Inflammatory macrophage treated with lipopolysaccharide for 1 hour (primary cell): ENCODE measurements around the gene NPW.

Source experiments
- DNase-seq, 2 donors: peaks; one replicate each; pipeline ENCODE4 v3.0.0-alpha.2; 2020 to 2022

NPW gene

DNA sequence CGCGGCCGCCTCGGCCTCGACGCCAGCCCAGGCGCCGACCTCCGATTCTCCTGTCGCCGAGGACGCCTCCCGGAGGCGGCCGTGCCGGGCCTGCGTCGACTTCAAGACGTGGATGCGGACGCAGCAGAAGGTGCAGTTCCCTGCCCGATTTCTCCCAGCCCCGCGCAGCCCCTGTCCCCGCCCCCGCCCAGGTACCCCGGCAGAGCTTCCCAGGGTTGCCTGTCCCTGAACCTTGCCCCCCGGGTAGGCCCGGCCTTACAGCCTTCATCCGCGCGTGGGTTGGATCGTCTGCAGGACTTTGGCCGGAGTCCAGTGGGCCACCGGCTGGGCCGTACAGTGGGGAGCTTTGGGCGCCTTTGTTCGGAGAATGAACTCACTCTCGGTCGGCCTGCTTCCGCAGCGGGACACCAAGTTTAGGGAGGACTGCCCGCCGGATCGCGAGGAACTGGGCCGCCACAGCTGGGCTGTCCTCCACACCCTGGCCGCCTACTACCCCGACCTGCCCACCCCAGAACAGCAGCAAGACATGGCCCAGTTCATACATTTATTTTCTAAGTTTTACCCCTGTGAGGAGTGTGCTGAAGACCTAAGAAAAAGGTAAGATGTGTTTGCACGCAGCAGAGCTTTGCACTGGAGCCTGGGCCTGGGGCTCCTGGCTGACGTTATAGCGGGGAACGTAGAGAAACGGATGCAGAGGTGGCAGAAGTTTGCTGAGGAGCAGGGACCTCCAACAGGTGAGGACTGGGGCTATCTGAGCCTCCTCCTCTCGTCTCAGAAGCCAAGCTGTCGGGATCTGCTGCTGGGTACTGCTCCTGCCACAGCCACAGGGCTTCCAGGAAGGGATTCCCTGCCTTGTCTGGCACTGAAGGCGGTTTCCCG is 35.0 kb upstream of the NPW start:
- DNase-seq: no peak

DNA sequence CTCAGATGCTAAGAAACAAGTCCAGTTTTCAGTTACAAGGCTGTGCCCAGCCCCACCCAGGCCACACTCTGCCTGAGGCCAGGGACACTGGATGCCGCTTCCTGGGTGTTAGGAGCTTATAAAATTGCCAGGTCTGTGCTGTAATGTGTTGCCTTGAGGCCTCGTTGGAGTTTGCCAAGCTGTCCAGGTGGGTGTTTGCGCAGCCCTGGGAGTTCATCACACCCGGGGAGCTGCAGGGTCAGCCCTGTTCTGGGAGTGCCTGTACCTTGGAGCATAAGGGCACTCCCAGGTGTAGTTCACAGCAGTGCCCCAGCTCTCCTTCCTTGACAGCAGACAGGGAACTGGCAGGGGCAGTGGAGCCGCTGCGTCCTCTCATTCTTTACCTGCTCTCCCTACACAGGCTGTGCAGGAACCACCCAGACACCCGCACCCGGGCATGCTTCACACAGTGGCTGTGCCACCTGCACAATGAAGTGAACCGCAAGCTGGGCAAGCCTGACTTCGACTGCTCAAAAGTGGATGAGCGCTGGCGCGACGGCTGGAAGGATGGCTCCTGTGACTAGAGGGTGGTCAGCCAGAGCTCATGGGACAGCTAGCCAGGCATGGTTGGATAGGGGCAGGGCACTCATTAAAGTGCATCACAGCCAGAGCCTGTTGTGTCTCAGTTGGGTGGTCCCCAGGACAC is 34.0 kb upstream of the NPW start:
- DNase-seq: no peak

DNA sequence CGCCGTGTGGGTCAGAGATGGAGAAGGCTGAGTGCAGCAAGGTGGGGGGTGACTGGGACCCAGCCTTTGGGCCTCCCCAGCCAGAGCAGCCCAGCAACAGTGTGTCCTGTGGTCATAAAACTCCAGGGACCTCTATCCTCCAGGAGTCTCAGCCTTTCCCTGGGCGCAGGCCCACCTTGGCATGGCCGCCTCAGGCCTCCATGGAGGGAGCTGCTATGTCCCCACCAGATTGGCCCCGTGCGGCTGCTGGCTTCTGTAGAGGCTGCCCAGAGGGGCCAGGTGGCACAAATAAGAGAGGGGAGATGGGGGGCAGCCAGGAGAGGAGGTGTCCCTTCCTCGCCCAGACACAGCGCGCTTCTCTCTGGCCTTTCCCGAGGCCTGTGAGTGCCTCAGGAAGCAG is 32.4 kb upstream of the NPW start:
- DNase-seq: no peak

DNA sequence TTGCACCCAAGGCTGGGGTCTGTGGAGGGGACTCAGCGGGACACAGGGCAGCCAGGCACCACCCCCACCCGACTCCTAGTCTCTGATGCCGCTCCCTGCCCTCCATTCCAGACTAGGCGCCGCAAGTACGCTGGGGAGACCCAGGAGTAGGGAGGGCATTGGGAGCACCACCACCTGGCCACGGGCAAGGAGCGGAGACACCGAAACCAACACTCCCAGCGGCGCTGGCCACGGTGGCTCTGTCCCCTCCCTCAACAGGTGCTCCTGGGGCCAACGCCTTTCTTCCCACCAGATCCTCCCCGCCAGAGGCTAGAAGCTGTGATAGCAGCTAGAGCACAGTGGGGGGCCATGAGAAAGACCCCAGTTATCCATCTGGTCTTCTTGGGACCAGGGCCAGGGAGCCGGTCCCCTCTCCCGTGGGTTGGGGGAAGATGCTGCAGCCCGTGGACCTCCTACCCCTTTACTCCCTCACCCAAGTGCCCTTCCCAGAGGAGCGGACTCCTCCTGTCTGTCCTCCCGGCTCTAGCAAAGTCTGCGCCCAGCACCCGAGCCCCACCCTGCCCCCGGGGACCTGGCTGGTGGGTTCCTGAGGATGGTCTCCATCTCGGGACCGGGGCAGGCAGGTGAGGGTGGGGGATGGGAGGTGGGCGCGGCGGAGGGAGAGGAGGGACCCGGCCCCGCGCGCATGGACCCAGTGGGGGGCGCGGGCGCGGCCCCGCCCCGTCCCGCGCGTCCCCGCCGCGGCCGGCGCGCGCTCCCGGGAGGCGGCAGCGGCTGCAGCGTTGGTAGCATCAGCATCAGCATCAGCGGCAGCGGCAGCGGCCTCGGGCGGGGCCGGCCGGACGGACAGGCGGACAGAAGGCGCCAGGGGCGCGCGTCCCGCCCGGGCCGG is 30.1 kb upstream of the NPW start, which contains the start of gene SYNGR3:
TSS of gene SYNGR3 (plus strand) at position 762 of the 892 bp plus-strand sequence. CDS start 133 bp downstream, outside the sequence.
- no peak for DNase-seq

DNA sequence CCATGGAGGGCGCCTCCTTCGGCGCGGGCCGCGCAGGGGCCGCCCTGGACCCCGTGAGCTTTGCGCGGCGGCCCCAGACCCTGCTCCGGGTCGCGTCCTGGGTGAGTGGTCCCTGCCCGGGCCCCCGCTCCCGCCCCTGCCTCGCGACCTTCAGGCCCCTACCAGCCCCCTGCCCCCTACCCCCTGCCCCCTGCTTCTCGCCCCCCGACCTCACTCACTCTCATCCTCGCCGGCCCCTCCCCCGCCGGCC is 29.6 kb upstream of the NPW start:
- DNase-seq: no peak

DNA sequence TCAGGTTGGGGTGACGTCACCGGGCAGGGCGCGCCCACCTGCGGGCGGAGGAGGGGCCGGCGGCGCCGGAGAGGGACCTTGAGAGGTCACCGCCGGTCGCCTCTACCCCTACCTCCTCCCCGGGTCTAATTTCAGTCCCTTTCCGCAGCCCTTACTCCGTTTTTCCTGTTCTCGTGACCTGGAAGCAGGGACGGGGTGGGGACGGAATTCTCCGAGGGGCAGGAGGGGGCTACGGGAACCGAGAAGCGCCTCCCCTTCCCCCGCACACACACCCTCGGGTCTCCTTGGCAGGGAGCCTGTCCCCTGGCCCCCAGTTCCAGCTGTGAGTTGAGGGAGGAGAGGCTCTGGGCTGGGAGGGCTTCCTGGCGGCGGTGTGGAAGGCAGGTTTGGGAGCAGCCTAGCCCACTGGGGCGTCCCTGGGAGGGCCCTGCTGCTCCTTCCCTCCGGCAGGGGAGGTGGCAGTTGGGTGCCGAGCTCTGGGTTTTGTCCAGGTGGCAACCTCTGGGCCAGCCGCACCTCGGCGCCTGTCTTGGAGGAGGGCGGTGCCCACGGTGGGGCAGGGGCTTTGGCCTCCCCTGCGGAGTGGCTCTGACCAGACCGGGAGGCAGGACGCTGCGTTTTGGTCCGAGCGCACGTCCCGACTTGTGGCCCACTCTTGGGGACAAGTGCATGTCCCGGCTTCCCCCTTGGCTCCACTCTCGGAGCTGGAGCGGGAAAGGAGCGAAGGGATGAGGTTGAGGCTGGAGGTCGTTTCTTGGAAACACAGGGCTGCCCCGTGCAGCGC is 29.0 kb upstream of the NPW start:
- DNase-seq: no peak

DNA sequence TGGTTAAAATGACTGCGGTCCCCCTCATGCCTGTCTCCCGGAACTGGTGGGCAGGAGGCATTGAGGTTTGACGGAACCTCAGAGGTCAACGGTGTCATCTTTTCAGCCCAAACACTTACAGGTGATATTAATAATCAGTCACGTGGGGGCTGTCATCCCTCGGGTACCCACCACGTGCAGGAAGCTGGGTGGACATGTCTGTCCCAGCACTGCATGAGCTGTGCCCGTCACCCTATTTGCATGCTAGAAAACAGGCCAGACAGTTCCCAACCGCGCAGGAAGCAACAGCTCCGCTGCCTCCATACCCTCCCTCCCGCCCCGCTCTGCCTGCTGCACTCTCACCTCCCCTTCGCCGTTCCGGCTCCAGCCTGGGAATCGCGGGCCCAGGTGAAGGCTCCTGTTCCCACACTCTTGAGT is 28.4 kb upstream of the NPW start:
- DNase-seq: peak in 1 of 2 donors; percentile 14

DNA sequence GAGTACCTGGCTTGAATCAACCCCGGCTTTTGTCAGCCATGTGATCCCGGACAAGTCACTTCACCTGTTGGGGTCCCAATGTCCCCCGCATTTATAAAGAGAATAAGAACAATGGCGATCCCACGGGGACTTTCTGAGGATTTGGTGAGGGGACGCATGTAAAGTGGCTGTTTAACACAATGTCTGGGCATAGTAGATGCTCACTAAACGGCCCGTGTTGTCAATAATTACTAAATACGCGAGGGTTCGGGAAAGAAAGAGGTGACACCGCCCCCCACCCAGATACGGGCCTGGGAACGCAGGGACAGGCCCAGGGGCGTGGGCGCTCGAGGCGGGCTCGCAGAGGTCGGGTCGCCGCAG is 28.0 kb upstream of the NPW start:
- no peak for DNase-seq

DNA sequence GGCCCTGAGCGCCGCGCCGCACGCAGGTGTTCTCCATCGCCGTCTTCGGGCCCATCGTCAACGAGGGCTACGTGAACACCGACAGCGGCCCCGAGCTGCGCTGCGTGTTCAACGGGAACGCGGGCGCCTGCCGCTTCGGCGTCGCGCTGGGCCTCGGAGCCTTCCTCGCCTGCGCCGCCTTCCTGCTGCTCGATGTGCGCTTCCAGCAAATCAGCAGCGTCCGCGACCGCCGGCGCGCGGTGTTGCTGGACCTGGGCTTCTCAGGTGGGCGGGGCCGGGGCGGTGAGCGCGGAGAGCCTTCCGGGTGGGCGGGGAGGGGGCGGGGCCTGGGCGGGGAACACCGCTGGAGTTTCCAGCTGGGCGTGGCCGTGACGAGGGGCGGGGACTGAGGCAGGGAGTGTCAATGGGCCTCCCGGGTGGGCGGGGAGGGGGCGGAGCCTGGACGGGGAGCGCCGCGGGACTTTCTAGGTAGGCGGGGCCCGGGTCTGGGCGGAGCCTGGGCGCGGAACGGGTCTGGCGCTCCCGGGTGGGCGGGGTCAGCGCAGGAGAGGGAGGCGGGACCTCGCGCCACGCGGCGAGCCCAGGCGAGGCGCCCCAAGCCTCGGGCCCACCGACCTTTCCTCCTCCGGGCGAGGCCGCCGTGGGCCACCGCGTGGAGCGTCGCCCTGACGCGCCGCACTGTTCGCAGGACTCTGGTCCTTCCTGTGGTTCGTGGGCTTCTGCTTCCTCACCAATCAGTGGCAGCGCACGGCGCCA is 27.5 kb upstream of the NPW start:
- peak; percentile 93 to 99 for DNase-seq

DNA sequence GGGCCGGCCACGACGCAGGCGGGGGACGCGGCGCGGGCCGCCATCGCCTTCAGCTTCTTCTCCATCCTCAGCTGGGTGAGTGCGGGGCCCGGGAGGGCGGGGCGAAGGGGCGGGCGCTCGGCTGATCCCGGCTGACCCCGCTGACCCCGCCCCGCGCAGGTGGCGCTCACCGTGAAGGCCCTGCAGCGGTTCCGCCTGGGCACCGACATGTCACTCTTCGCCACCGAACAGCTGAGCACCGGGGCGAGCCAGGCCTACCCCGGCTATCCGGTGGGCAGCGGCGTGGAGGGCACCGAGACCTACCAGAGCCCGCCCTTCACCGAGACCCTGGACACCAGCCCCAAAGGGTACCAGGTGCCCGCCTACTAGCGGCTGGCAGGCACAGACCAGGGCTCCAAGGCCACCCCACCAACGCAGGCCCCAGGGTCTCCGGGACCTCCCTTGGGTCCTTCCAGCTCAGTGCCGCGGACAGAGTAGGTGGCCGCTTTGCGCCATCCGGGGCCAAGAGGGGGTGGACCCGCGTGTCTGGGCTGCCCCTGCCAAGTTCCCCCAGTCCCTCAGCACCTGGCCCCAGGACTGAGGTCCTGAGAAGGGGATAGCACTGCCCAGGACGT is 26.8 kb upstream of the NPW start:
- DNase-seq: no peak

DNA sequence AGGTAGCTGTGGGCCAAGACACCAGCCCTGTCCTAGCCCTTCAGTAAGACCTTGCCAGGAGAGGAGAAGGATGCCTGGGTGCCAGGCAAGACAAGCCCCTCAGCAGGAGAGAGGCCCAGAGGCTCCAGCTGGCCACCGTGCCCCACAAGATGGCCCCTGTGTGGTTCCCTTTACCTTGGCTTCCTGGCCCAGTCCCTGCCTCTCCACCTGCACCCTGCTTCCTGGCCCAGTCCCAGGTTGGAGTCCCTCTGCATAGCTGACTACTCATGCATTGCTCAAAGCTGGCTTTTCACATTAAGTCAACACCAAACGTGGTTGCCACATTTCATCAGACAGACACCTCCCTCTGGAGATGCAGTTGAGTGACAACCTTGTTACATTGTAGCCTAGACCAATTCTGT is 25.9 kb upstream of the NPW start:
- peak; percentile 54 to 65 for DNase-seq

DNA sequence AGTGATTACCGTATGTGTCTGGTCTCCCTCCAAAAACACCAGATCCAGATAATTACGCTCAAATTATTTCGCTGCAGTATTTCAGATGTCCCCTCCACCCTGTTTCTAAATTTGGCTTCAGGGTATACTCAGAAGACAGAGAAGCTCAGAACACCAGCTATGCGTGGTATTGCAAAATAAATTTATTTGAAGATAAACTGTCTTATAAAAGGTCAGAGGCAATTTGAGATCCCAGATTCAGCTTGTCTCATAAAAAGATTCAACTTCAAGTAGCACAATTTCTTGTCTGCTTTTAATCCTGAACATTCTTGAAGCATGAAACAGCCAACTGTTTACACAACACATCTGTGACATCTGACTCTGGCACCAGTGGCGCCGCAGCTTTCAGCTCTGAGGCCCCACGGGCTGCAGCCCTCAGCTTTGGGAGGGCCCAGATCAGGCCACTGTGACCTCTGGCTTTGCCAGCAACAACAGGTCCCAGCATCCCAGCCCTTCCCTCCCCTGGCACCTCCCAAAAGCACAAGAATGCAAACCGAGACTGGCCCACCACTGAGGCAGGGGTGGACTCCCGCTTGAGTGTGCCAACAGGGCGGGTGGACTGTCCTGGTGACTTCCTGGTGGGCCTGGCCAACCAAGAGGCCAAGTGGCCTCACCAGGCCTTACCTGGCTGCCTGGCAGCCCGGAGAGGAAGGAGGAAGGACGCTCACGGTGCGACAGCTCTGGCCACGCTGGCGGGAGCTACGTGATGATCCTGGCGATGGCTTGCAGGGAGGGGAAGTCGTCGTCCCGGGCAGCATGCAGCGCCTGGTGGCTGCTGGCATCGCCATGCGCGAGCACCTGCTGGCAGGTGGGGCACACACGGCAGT is 21.9 kb upstream of the NPW start:
- DNase-seq: no peak

DNA sequence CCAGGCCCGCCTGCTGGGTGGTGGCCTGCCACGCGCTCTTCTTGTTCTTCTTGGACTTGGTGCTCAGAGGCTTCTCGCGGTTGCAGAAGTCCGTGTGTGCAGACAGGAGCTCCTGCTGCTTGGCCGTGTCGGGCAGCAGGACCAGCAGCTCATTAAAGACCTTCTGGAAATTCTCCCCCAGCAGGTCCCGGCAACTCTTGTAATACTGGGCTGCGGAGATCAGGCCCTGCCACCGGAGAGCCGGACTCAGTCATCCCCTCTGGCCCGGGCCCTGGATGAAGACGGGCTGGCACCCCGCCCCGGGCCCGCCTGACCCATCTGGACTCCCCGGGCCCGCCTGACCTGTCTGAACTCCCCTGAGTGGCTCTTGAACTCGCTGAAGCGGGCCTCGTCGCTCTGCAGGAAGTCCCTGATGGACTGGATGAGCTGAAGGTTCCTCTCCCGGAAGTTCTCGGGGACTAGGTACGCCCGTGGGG is 21.2 kb upstream of the NPW start:
- DNase-seq: no peak

DNA sequence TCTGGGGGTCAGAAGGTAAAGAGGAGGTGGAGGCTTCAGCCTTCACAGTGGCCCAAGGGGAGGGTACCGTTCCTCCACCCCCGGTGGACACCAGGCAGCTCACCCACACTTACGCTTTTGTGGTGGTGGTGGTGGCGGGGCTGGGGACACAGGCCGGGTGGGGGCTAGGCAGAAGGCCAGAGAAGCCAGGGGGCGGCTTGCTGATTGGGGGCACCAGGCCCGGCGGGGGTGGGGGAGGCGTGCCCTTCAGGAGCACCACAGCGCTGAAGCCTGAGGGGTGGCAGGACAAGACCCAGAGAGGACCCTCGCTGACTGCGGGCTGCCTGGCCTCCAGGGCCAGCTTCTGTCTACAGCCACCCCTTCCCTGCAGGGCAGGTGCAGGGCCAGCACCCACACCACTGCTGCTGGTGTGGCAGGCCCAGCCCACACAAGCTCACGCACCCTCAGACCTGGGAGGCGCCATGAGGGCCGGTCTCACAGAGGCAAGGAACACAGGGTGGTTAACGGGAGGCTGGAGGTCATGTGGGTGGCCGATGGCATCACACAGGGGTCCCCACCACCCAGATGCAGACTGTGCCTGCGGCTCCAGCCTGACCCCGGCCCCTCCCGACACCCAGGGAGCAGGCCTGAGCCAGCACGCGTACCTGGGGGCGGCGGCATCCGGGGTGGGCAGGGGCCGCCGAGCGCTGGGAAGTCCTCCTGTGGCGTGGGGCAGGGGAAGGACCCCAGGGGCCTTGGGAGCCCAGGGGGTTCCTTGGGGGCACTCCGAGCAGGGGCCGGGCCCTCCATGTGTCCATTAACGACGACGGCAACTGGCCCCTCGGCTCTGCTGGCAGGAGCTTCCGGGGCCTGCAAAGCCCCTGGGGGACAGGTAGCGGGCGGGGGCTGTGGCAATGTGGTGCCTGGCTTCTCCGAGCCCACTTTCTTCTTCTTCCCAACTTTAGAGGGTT is 20.5 kb upstream of the NPW start:
- no peak for DNase-seq

DNA sequence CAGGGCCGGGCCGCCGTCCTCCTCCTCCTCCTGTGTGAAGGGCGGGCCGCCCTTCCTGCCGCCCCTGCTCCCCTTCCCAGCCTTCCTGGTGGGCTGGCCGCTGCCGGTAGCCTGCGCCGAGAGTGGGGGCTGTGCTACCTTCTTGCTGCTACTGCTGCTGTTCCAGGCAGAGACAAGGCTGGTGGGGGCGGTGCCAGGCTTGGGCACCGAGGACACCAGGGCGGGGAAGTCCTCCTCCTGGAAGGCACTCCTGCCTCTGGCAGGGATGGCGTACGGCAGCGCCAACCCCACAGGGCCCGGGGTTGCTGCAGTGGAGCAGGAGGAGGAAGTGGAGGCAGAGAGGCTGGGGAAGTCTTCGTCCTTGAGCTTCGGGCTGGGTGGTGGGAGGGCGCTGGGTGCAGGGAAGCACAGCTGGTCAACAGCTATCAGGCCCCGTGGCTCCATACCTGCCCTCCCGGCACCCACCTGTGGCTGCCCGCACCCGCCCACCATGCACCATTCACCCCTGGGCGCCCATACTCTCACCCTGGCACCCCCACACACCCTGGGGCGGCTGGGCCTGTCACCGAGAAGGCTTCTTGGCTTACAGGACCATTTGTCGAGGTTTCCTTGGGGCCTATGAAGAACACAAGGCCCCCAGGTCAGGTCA is 19.6 kb upstream of the NPW start:
- no peak for DNase-seq

DNA sequence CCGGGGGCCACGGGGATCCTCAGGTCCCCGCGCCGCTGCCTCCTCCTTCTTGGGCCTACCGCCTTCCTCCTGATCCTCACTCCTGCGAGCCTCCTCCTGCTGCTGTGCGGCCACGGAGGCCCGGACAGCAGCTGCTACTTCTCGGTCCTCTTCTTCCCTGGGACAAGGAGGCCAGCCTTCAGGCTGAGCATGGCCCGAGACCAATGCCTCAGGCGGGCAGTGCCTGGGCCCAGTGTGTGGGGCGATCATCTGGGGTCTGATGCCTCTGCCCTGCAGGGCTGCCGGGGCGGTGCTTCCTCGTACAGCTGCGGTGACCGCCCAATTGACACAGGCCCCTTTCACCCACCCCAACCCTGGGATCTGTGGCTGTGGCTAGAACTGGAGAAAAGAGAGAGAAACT is 18.6 kb upstream of the NPW start:
- no peak for DNase-seq

DNA sequence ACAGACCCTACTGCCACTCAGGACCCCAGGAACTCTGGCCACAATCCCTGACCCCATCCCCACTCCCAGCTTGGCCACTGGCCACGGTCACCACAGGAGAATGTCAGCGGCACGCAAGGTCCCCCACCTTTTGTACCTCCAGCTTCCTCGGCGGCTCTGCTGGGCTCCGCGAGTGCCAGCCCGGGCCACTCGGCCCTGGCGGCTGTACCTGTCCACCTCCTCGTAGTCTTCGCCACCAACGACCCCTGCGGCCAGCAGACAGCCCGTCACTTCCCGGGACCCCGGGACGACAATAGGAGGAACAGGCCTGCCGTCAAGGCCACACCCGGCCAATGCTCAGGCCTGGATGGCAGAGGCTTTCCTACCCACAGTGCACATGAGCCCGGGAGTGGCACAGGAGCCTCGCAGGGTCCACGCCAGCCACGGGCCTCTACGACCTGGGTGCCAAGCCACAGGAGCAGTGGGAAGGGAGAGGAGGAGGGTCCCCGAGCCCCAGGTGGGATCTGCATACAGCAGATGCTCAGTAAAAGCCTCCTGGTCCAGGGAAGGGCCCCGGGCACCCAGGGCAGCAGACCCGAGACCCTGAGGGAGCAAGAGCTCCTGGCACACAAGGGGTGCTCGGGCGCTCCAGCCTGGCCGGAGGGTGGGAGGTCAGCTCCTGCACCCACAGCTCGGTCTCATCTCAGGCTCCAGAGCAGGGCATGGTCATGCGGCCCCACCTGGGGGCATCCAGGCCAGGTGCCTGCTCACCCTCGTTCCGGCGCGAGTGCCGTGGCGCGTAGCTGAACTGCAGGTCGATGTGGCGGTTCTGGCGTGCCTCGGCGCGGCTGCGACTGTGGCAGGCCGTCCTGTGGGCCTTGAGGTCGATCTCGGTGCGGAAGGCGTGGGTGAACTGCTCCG is 17.9 kb upstream of the NPW start:
- DNase-seq: no peak
